Astrocyte of the cerebellum (primary cell): Measurements from ENCODE around the gene USP32.

Experiments
- DNase-seq: peaks from one replicate; pipeline ENCODE4 v3.0.0-alpha.2; 2011; ENCODE audit warnings: low read depth
- H3K4me3 ChIP-seq: 2 replicates; pipeline ENCODE4 v1.5.1; 2011; ENCODE audit warnings: mild to moderate bottlenecking, low read depth, low read length, moderate library complexity
- CTCF ChIP-seq: IDR thresholded peaks from 2 replicates; pipeline ENCODE4 v1.5.1; 2012; ENCODE audit warnings: low read length, low read depth, moderate library complexity, mild to moderate bottlenecking; ENCODE audit errors: missing control alignments
- in situ Hi-C: cut with HindIII; loops from 2 replicates; pipeline ENCODE4 v1.10.0; 2017; ENCODE audit warnings: low sequenced_read_pairs

USP32 gene

GRCh38 chr17:60356940-60357339 lies 35.0 kb downstream of the USP32 start:
- DNase-seq, result no peak
- in situ Hi-C loops, result no loop called here
- no peak for TF ChIP-seq CTCF
- H3K4me3 ChIP-seq, result no peak overlapping the region

- no peak overlapping the region for H3K4me3 ChIP-seq
- no peak for TF ChIP-seq CTCF
- DNase-seq, result no peak
- in situ Hi-C loops, result no loop called here
Measured at GRCh38 chr17:60355663-60356594, 36.0 kb downstream of the USP32 start.

GRCh38 chr17:60354223-60354622 lies 37.7 kb downstream of the USP32 start:
- H3K4me3 ChIP-seq, result no peak overlapping the region
- TF ChIP-seq CTCF, result no peak
- DNase-seq, result peak; percentile 85
- in situ Hi-C loops, result no loop called here

DNA sequence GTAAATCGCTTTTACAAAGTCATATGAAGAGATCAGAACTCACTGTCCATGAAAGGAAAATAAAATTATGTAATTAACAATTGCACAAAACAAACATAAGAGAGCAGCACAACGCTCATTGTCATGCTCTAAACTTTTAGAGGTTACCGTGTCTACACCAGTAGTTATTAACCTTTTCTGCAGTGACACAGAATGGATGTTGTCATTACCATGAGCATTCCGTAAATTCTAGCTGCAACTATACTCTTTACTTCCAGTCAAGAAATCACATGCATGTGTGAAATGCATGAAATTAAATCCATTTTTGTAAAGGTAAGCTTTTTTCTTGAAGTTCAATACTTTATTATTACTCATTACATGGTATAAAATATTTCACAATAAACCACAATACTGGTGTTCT lies 38.2 kb downstream of the USP32 start:
- TF ChIP-seq CTCF, result no peak
- DNase-seq, result no peak
- in situ Hi-C loops, result no loop called here
- H3K4me3 ChIP-seq, result no peak overlapping the region

DNA sequence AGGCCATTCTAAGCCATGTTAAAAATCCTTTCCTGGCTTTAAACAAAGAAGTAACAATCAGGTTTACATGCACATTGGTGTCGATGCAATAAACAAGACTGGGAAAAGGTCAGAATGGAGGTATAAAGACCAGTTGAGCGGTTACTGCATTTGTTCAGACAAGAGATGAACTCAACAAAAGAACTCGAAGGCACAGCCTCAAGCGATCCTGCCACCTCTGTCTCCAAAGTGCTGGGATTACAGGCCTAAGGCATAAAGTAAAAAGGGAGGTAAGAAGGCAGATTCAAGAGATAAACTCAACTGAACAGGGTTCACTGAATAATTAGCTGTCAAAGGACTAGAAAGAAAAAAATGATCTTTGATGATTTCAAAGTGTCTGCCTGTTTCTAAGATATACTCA lies 39.4 kb downstream of the USP32 start:
- in situ Hi-C loops, result no loop called here
- no peak for TF ChIP-seq CTCF
- no peak for DNase-seq
- no peak overlapping the region for H3K4me3 ChIP-seq

- TF ChIP-seq CTCF, result no peak
- in situ Hi-C loops, result no loop called here
- DNase-seq, result no peak
- no peak overlapping the region for H3K4me3 ChIP-seq
Measured at GRCh38 chr17:60352071-60352470, 39.9 kb downstream of the USP32 start.
